ENCODE measurements around the gene POC1A. TPM values are rescaled to one million over a fixed set of nuclear protein-coding genes. Genes with fewer than 3 reads are reported as not detected.

POC1A gene
- total RNA-seq, 1 experiment from 2014 or later = 9.8 TPM

- peaks cover 13% of the 10 kb centered on the region for H3K4me1 Mint-ChIP-seq (ENCODE audit: insufficient read depth, unreplicated experiment)
- POLR2A ChIA-PET = interaction anchor here (0.7 kb wide), 1 partner anchor 31 kb away, joined by 3 read pairs; no protein-coding TSS in a partner anchor
- BruUV-seq (replicated peaks) = no TSS peak
- CTCF ChIA-PET = interaction anchor here (1.9 kb wide), 1 partner anchor 35 kb away, joined by 6 read pairs; no protein-coding TSS in a partner anchor
- H3K27me3 Mint-ChIP-seq (ENCODE audit: insufficient read depth, unreplicated experiment) = no peaks in the 10 kb centered on the region
- no peak for TF ChIP-seq CTCF (IDR thresholded peaks at IDR 0.05; ENCODE audit: unreplicated experiment)
- H3K36me3 Mint-ChIP-seq (ENCODE audit: insufficient read depth, unreplicated experiment) = no peaks in the 10 kb centered on the region
- no peak overlapping the region for H3K4me3 Mint-ChIP-seq (ENCODE audit: unreplicated experiment)
- intact Hi-C loops (cut with micrococcal nuclease) = no loop called here
- H3K9me3 Mint-ChIP-seq (ENCODE audit: unreplicated experiment) = no peaks in the 10 kb centered on the region
- H3K27ac Mint-ChIP-seq (ENCODE audit: low read depth, unreplicated experiment) = no peak overlapping the region
- DNase-seq (ENCODE audit: unreplicated experiment) = no peak
These were observed 31.6 kb upstream of the POC1A start for GRCh38 chr3:52185837-52186236.

- POLR2A ChIA-PET = no interaction called here
- no peak overlapping the region for H3K27ac Mint-ChIP-seq (ENCODE audit: low read depth, unreplicated experiment)
These were observed 31.1 kb upstream of the POC1A start for GRCh38 chr3:52185311-52185710.

GRCh38 chr3:52184690-52185089 lies 30.5 kb upstream of the POC1A start:
- no peak for TF ChIP-seq CTCF (IDR thresholded peaks at IDR 0.05; ENCODE audit: unreplicated experiment)
- no TSS peak for BruUV-seq (replicated peaks)
- intact Hi-C loops (cut with micrococcal nuclease) = no loop called here
- Mint-ChIP-seq H3K36me3 (ENCODE audit: insufficient read depth, unreplicated experiment) (no peaks in the 10 kb centered on the region), H3K4me1 (ENCODE audit: insufficient read depth, unreplicated experiment) (peaks cover 5% of the 10 kb centered on the region), H3K4me3 (ENCODE audit: unreplicated experiment) (no peak overlapping the region), H3K9me3 (ENCODE audit: unreplicated experiment) (no peaks in the 10 kb centered on the region), H3K27ac (ENCODE audit: low read depth, unreplicated experiment) (no peak overlapping the region), H3K27me3 (ENCODE audit: insufficient read depth, unreplicated experiment) (no peaks in the 10 kb centered on the region)
- CTCF ChIA-PET = interaction anchor here (0.6 to 1.1 kb wide), 2 partner anchors 36 to 850 kb away, joined by 4 to 5 read pairs; no protein-coding TSS in a partner anchor
- DNase-seq (ENCODE audit: unreplicated experiment) = no peak
- POLR2A ChIA-PET = interaction anchor here (0.7 kb wide), 1 partner anchor 30 kb away, joined by 3 read pairs; the partner anchor contains the start of gene POC1A

More at GRCh38 chr3:52185311-52185710, 31.1 kb upstream of the POC1A start:
- BruUV-seq (replicated peaks) = no TSS peak
- CTCF ChIA-PET = interaction anchor here (0.6 to 1.9 kb wide), 2 partner anchors 35 to 849 kb away, joined by 4 to 6 read pairs; no protein-coding TSS in a partner anchor
- no peak for TF ChIP-seq CTCF (IDR thresholded peaks at IDR 0.05; ENCODE audit: unreplicated experiment)
- intact Hi-C loops (cut with micrococcal nuclease) = no loop called here
- no peaks in the 10 kb centered on the region for H3K36me3 Mint-ChIP-seq (ENCODE audit: insufficient read depth, unreplicated experiment)
- no peaks in the 10 kb centered on the region for H3K9me3 Mint-ChIP-seq (ENCODE audit: unreplicated experiment)
- H3K4me3 Mint-ChIP-seq (ENCODE audit: unreplicated experiment) = no peak overlapping the region
- H3K4me1 Mint-ChIP-seq (ENCODE audit: insufficient read depth, unreplicated experiment) = peaks cover 8% of the 10 kb centered on the region
- no peaks in the 10 kb centered on the region for H3K27me3 Mint-ChIP-seq (ENCODE audit: insufficient read depth, unreplicated experiment)
- no peak for DNase-seq (ENCODE audit: unreplicated experiment)

- H3K36me3 Mint-ChIP-seq (ENCODE audit: insufficient read depth, unreplicated experiment) = no peaks in the 10 kb centered on the region
- peaks cover 5% of the 10 kb centered on the region for H3K4me1 Mint-ChIP-seq (ENCODE audit: insufficient read depth, unreplicated experiment)
- H3K9me3 Mint-ChIP-seq (ENCODE audit: unreplicated experiment) = no peaks in the 10 kb centered on the region
- H3K27me3 Mint-ChIP-seq (ENCODE audit: insufficient read depth, unreplicated experiment) = no peaks in the 10 kb centered on the region
- no TSS peak for BruUV-seq (replicated peaks)
- no peak overlapping the region for H3K27ac Mint-ChIP-seq (ENCODE audit: low read depth, unreplicated experiment)
- no peak overlapping the region for H3K4me3 Mint-ChIP-seq (ENCODE audit: unreplicated experiment)
- intact Hi-C loops (cut with micrococcal nuclease) = no loop called here
- ChIA-PET POLR2A (interaction anchor here (0.7 to 1.1 kb wide), 2 partner anchors 29 to 33 kb away, joined by 3 to 4 read pairs; partner anchors contain the start of gene POC1A), CTCF (interaction anchor here (0.6 to 1.1 kb wide), 3 partner anchors 37 to 172 kb away, joined by 3 to 5 read pairs (median 3); no protein-coding TSS in a partner anchor)
- DNase-seq (ENCODE audit: unreplicated experiment) = no peak
- no peak for TF ChIP-seq CTCF (IDR thresholded peaks at IDR 0.05; ENCODE audit: unreplicated experiment)
These were observed 29.7 kb upstream of the POC1A start for GRCh38 chr3:52183786-52184445.

Measured in MCF 10A (cell line).